ENCODE results near the gene HOXA6. TPM values are rescaled to one million over a fixed set of nuclear protein-coding genes. Genes with fewer than 3 reads are reported as not detected.

The HOXA6 gene
- total and polyA plus RNA-seq, 9 of the 15 experiments (the other 6 are each of a cell fraction or from before 2014, with no cell fraction given), result not detected

- no peak for TF ChIP-seq NR2C2 (CRISPR knock-in tag; IDR thresholded peaks at IDR 0.05)
- no peak for TF ChIP-seq NR2C2 (tag; IDR thresholded peaks at IDR 0.05)
- TF ChIP-seq ZNF512 (tag; IDR thresholded peaks at IDR 0.05), result no peak
- TF ChIP-seq SNIP1 (IDR thresholded peaks at IDR 0.05; ENCODE audit: low read depth), result no peak
- TF ChIP-seq HNRNPLL (IDR thresholded peaks at IDR 0.05; ENCODE audit: low read depth, low read length, poor library complexity, severe bottlenecking), result no peak
- TF ChIP-seq HINFP (tag; conservative IDR thresholded peaks at IDR 0.05; ENCODE audit: low read depth), result no peak
- no peak for TF ChIP-seq POLR2AphosphoS5 (IDR thresholded peaks at IDR 0.05; ENCODE audit: control insufficient read depth, insufficient read depth, low read depth, low read length)
- no peak for TF ChIP-seq HBP1 (CRISPR knock-in tag; IDR thresholded peaks at IDR 0.05)
- no peak for TF ChIP-seq NR1H2 (CRISPR knock-in tag; IDR thresholded peaks at IDR 0.05)
Observed at GRCh38 chr7:27109466-27110185, 37.9 kb downstream of the HOXA6 start (continued).
